ENCODE data around the gene S100A6. TPM values are rescaled to one million over a fixed set of nuclear protein-coding genes. Genes with fewer than 3 reads are reported as not detected.
A peak's percentile ranks its signal among the peaks of the same experiment; 100 is the strongest.

S100A6 gene
- total RNA-seq, 1 experiment from 2014 or later: 904 TPM

- DNase-seq: no peak
- no peaks in the 10 kb centered on the region for H3K27me3 ChIP-seq
- no peaks in the 10 kb centered on the region; the same call in 1 of the 2 replicates for H3K36me3 ChIP-seq
- no peaks in the 10 kb centered on the region for H3K9me3 ChIP-seq
- H3K4me3 ChIP-seq: no peak overlapping the region
Measured at GRCh38 chr1:153550827-153551500, 15.2 kb upstream of the S100A6 start.

GRCh38 chr1:153550398-153550758 lies 14.6 kb upstream of the S100A6 start:
- Histone ChIP-seq H3K4me3 (no peak overlapping the region), H3K9me3 (no peaks in the 10 kb centered on the region), H3K36me3 (no peaks in the 10 kb centered on the region), H3K27me3 (no peaks in the 10 kb centered on the region)
- no peak for DNase-seq

GRCh38 chr1:153549741-153550397 lies 14.1 kb upstream of the S100A6 start:
- DNase-seq: no peak
- H3K27me3 ChIP-seq: no peaks in the 10 kb centered on the region
- no peaks in the 10 kb centered on the region for H3K9me3 ChIP-seq
- no peak overlapping the region for H3K4me3 ChIP-seq
- no peaks in the 10 kb centered on the region for H3K36me3 ChIP-seq

GRCh38 chr1:153548722-153549688 lies 13.2 kb upstream of the S100A6 start, which contains the start of gene S100A3:
Gene S100A3 (minus strand): TSS chr1:153549258. CDS start chr1:153548485, 773 bp downstream.
- Histone ChIP-seq H3K36me3 (peaks cover 8% of the 10 kb centered on the region), H3K4me3 (no peak within 1 kb of the TSS), H3K9me3 (no peaks in the 10 kb centered on the region), H3K27me3 (no peaks in the 10 kb centered on the region)
- peak; percentile 96 for DNase-seq

- peaks cover 19% of the 10 kb centered on the region for H3K36me3 ChIP-seq
- no peak overlapping the region for H3K4me3 ChIP-seq
- H3K9me3 ChIP-seq: no peaks in the 10 kb centered on the region
- H3K27me3 ChIP-seq: no peaks in the 10 kb centered on the region
- DNase-seq: no peak
Measured at GRCh38 chr1:153547560-153548551, 12.1 kb upstream of the S100A6 start.

- no peaks in the 10 kb centered on the region for H3K27me3 ChIP-seq
- no peak overlapping the region for H3K4me3 ChIP-seq
- H3K36me3 ChIP-seq: peaks cover 19% of the 10 kb centered on the region
- no peak for DNase-seq
- no peaks in the 10 kb centered on the region for H3K9me3 ChIP-seq
Measured at GRCh38 chr1:153546796-153547559, 11.2 kb upstream of the S100A6 start.

- no peaks in the 10 kb centered on the region for H3K9me3 ChIP-seq
- no peaks in the 10 kb centered on the region for H3K27me3 ChIP-seq
- DNase-seq: no peak
- H3K4me3 ChIP-seq: no peak overlapping the region
- H3K36me3 ChIP-seq: peaks cover 19% of the 10 kb centered on the region
Measured at GRCh38 chr1:153546371-153546770, 10.6 kb upstream of the S100A6 start.

- H3K27me3 ChIP-seq: no peaks in the 10 kb centered on the region
- H3K36me3 ChIP-seq: peaks cover 19% of the 10 kb centered on the region
- DNase-seq: peak; percentile 98
- peak within 1 kb of the TSS; percentile 48 for H3K4me3 ChIP-seq
- H3K9me3 ChIP-seq: no peaks in the 10 kb centered on the region
Measured at GRCh38 chr1:153545067-153546055, 9.6 kb upstream of the S100A6 start, which contains the start of gene S100A4. Gene S100A4 (minus strand): TSS chr1:153545806. CDS start chr1:153544794, 1,012 bp downstream.

GRCh38 chr1:153544453-153545066 lies 8.8 kb upstream of the S100A6 start:
- DNase-seq: no peak
- H3K27me3 ChIP-seq: no peaks in the 10 kb centered on the region
- peaks cover 19% of the 10 kb centered on the region for H3K36me3 ChIP-seq
- no peaks in the 10 kb centered on the region for H3K9me3 ChIP-seq
- H3K4me3 ChIP-seq: peak overlapping the region; percentile 48

- Histone ChIP-seq H3K27me3 (no peaks in the 10 kb centered on the region), H3K9me3 (no peaks in the 10 kb centered on the region), H3K4me3 (peak overlapping the region; percentile 48), H3K36me3 (peaks cover 19% of the 10 kb centered on the region)
- no peak for DNase-seq
Measured at GRCh38 chr1:153543736-153544135, 7.9 kb upstream of the S100A6 start.

- H3K27me3 ChIP-seq: no peaks in the 10 kb centered on the region
- DNase-seq: no peak
- peaks cover 19% of the 10 kb centered on the region for H3K36me3 ChIP-seq
- H3K9me3 ChIP-seq: no peaks in the 10 kb centered on the region
- H3K4me3 ChIP-seq: no peak overlapping the region
Measured at GRCh38 chr1:153542956-153543711, 7.3 kb upstream of the S100A6 start.

GRCh38 chr1:153541641-153542590 lies 6.1 kb upstream of the S100A6 start:
- no peaks in the 10 kb centered on the region for H3K9me3 ChIP-seq
- H3K4me3 ChIP-seq: no peak overlapping the region
- no peaks in the 10 kb centered on the region for H3K27me3 ChIP-seq
- no peak for DNase-seq
- H3K36me3 ChIP-seq: peaks cover 19% of the 10 kb centered on the region

All from MG63 (cell line).